Thoracic aorta (tissue), 2 donors: Measurements from ENCODE around the gene VAMP8. TPM values are rescaled to one million over a fixed set of nuclear protein-coding genes. Genes with fewer than 3 reads are reported as not detected.
"Not testable (repeated sequence)": the region's sequence is repeated elsewhere in the genome, so short reads cannot be mapped to it uniquely, and the experiment has no call there.

Experiments used
- ATAC-seq: fragments of 150-250 bp; one replicate; pipeline ENCODE4 v1.8.0; 2017; ENCODE audit warnings: low read depth; ENCODE audit not compliant: insufficient number of reproducible peaks, low FRiP score
- DNase-seq: peaks from one replicate; pipeline ENCODE4 v3.0.0-alpha.2; 2020; ENCODE audit warnings: low spot score
- H3K27ac ChIP-seq, 2 donors: fragments of 200-600 bp; sonication (generic); 1 replicate in 1 of 2; 2 replicates in 1 of 2; pipeline ENCODE4 v1.5.1; 2016; ENCODE audit warnings: mild to moderate bottlenecking in 2 of 2, moderate library complexity in 2 of 2
- H3K27me3 ChIP-seq: fragments of 200-600 bp; sonication (generic); replicated peaks from 2 replicates; pipeline ENCODE4 v1.6.0; 2016; ENCODE audit warnings: mild to moderate bottlenecking; ENCODE audit not compliant: insufficient read depth
- H3K36me3 ChIP-seq: fragments of 200-600 bp; sonication (generic); one replicate; pipeline ENCODE4 v1.5.1; 2016
- H3K4me1 ChIP-seq, 2 donors: fragments of 200-600 bp; sonication (generic); 1 replicate in 1 of 2; 2 replicates in 1 of 2; pipeline versions ENCODE4 v1.5.1 to v1.6.0; 2016; ENCODE audit warnings: low read depth in 2 of 2, mild to moderate bottlenecking in 1 of 2; ENCODE audit not compliant: control insufficient read depth in 1 of 2
- H3K4me3 ChIP-seq: fragments of 200-600 bp; sonication (generic); 2 replicates; pipeline ENCODE4 v1.5.1; 2016; ENCODE audit warnings: mild to moderate bottlenecking
- H3K9me3 ChIP-seq: fragments of 200-600 bp; sonication (generic); 2 replicates; pipeline ENCODE4 v1.5.1; 2016
- total RNA-seq, 2 donors: library from RNA; depleted of rRNA; stranded (reverse); fragments of >200 nt; gene quantifications; one replicate each; pipeline versions ENCODE4 v1.1.0 to v1.2.3, GENCODE V29; 2016
- TF ChIP-seq, protein P1 (sequence below): fragments of 200-600 bp; sonication (generic); IDR thresholded peaks from one replicate; pipeline ENCODE4 v1.5.1; 2019; ENCODE audit warnings: antibody characterized with exemption

Gene VAMP8
- total RNA-seq, 2 donors from 2014 or later = 30.9 to 34.9 TPM

DNA sequence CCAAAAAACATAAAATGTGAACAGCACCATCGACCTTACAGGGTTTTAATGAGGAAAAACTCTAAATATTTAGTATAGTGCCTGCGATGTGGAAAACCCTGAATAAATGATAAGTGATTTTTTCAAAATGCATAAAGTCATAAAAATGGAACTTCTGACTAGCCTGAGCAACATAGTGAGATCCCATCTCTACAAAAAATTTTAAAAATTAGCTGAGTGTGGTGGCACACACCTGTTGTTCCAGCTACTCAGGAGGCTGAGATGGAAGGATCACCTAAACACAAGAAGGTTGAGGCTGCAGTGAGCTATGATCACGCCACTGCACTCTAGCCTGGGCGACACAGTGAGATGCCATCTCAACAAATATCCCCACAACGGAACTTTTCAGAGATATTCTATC, 20.3 kb upstream of the VAMP8 start:
- ATAC-seq (no peak), DNase-seq (no peak)
- H3K4me3 ChIP-seq = no peak overlapping the region
- H3K36me3 ChIP-seq = peaks cover 30% of the 10 kb centered on the region
- no peak overlapping the region for H3K27ac ChIP-seq
- TF ChIP-seq, protein P1, sequence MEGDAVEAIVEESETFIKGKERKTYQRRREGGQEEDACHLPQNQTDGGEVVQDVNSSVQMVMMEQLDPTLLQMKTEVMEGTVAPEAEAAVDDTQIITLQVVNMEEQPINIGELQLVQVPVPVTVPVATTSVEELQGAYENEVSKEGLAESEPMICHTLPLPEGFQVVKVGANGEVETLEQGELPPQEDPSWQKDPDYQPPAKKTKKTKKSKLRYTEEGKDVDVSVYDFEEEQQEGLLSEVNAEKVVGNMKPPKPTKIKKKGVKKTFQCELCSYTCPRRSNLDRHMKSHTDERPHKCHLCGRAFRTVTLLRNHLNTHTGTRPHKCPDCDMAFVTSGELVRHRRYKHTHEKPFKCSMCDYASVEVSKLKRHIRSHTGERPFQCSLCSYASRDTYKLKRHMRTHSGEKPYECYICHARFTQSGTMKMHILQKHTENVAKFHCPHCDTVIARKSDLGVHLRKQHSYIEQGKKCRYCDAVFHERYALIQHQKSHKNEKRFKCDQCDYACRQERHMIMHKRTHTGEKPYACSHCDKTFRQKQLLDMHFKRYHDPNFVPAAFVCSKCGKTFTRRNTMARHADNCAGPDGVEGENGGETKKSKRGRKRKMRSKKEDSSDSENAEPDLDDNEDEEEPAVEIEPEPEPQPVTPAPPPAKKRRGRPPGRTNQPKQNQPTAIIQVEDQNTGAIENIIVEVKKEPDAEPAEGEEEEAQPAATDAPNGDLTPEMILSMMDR = no peak
- H3K9me3 ChIP-seq = no peaks in the 10 kb centered on the region
- H3K4me1 ChIP-seq = peaks cover 9 to 19% of the 10 kb centered on the region in 2 donors
- no peaks in the 10 kb centered on the region for H3K27me3 ChIP-seq

DNA sequence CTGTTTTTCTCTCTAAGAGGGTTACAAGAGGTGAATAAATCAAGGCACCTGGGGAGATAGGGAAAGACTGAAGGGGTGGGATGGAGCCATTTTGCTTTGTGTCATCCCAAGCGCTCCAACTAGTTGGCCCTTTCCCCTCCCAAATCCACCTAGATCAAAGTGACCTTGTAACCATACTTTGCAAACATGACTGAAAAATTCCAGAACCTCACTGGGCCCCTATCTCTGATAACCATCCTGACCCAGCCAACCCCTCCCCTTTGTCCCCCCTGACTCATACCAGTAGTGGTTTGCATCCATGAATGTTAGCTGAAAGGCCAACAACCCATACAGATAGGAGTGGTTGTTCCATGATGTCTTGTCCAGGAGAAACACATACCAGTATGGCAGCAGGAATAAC, 19.2 kb upstream of the VAMP8 start:
- H3K9me3 ChIP-seq = no peaks in the 10 kb centered on the region
- no peaks in the 10 kb centered on the region for H3K27me3 ChIP-seq
- ATAC-seq (no peak), DNase-seq (no peak)
- peaks cover 9 to 22% of the 10 kb centered on the region in 2 donors for H3K4me1 ChIP-seq
- TF ChIP-seq, protein P1 = no peak
- H3K27ac ChIP-seq = no peak overlapping the region
- no peak overlapping the region for H3K4me3 ChIP-seq
- H3K36me3 ChIP-seq = peaks cover 23% of the 10 kb centered on the region

DNA sequence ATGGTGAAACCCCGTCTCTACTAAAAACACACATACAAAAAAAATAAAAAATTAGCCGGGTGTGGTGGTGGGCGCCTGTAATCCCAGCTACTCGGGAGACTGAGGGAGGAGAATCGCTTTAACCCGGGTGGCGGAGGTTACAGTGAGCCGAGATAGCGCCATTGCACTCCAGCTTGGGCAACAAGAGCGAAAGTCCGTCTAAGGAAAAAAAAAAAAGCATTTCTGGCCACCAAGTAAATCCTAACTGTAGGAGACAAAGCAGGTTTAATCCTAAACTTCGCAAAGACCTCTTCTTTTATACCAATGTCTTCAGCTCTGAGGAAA, 17.0 kb upstream of the VAMP8 start:
- ATAC-seq = not testable (repeated sequence)

DNA sequence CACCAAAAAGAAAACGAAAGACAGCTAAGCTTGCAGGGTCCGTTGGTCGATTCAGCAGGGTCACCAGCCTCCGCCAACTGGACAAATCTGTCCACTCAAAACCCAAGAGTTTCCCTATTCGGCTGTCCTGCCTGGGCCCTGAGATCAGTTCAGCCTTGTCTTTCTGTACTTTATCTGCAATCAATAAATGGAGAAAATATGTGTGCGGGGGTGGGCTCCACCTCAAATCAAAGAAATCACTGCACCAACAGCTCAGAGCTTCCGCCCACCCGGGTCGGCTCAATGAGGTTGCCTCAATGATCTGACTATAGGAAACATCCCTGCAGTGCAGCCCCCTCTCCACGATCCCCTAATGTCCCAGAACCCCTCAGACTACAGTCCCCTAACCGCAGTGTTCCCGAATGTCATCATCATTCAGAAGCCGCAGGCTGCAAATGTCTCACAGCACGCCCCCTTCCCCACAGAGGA, 16.5 kb upstream of the VAMP8 start:
- TF ChIP-seq, protein P1 = no peak
- no peaks in the 10 kb centered on the region for H3K9me3 ChIP-seq
- peaks cover 3% of the 10 kb centered on the region for H3K36me3 ChIP-seq
- H3K4me3 ChIP-seq = peak overlapping the region; percentile 98
- no peak for DNase-seq
- ATAC-seq = peak; percentile 48
- H3K27ac ChIP-seq = peak overlapping the region; percentile 74 to 85
- H3K4me1 ChIP-seq = peaks cover 9 to 22% of the 10 kb centered on the region in 2 donors
- H3K27me3 ChIP-seq = no peaks in the 10 kb centered on the region

More for the DNA sequence above, 17.0 kb upstream of the VAMP8 start:
- not testable (repeated sequence) for DNase-seq, H3K27ac ChIP-seq, H3K9me3 ChIP-seq, H3K27me3 ChIP-seq, H3K36me3 ChIP-seq
- H3K4me1 ChIP-seq = peaks cover 9 to 22% of the 10 kb centered on the region in 2 donors
- peak overlapping the region; percentile 98 for H3K4me3 ChIP-seq

DNA sequence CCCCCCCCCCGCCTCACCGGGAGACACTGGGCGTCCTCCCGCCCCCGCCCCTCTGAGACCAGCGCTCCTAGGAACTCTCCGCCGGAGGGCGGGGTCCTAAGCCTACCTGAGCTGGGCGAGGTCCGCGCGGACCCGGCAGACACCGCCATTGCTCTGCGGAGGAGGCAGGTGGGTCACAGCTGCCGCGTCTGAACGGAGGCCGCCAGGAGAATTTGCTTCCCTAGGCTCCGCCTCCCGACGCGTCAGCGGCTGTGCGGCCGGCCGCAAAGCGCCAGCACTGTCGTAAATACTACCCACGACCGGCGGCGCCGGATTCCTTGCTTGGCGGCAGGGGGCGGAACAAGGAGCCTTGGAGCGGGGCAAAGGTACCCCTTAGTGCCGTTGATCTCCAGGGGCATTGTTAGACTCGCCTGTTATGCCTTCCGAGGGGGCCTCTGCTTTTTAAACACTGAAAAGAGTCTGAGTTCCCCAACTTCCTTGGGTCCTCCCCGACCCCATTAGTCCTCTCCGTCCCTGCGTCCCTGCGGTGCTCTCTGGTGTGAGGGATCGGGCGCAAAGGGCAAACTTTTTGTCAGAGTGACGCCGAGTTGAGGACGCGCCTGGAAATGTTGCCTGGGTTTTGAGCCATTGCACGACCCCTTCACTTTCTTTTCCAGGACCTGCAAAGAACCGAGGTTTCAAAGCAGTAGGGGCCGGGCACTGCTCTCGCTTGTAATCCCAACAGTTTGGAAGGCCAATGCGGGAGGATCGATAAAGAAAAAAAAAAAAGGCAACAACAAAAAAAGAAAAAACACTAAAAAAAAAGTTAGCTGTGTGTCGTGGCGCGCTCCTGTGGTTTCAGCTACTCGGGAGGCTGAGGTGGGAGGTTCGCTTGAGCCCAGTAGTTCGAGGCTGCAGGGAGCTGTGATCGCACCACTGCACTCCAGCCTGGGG, 15.8 kb upstream of the VAMP8 start, which contains the start of gene GGCX:
Gene GGCX, minus strand, starts transcription at position 214 of the 933 bp plus-strand sequence. Its CDS starts 65 bp downstream, at position 149.
- Histone ChIP-seq H3K4me1 (peaks cover 9 to 22% of the 10 kb centered on the region in 2 donors), H3K27me3 (no peaks in the 10 kb centered on the region), H3K4me3 (peak within 1 kb of the TSS; percentile 98), H3K36me3 (peaks cover 3% of the 10 kb centered on the region), H3K9me3 (no peaks in the 10 kb centered on the region), H3K27ac (peak within 1 kb of the TSS; percentile 74 to 85)
- ATAC-seq (peak; percentile 94), DNase-seq (peak; percentile 81)
- TF ChIP-seq, protein P1 = peak; percentile 34
